ENCODE results near the gene ZBTB12.

GRCh38 chr6:31888276-31889258 is 13.3 kb downstream of the ZBTB12 start:
- peak; percentile 91 for TF ChIP-seq CTCF (IDR thresholded peaks at IDR 0.05; ENCODE audit: low read length)
- no peak for TF ChIP-seq EZH2 (IDR thresholded peaks at IDR 0.05; ENCODE audit: borderline replicate concordance, low read length)

Measured in OCI-LY1 (cell line).